DOHH2 (cell line): ENCODE data around the gene SESTD1.

Experiments used
- CTCF ChIP-seq: fragments of 200-600 bp; sonication (generic); IDR thresholded peaks from one replicate; pipeline ENCODE4 v1.5.1; 2014; ENCODE audit warnings: antibody characterized with exemption, mild to moderate bottlenecking, low read depth, low read length; ENCODE audit not compliant: poor library complexity, severe bottlenecking
- EZH2phosphoT487 ChIP-seq: fragments of 200-600 bp; sonication (generic); IDR thresholded peaks from 2 replicates; pipeline ENCODE4 v1.6.1; 2017; ENCODE audit warnings: borderline replicate concordance, mild to moderate bottlenecking, antibody characterized with exemption, low read length, moderate library complexity, mixed read lengths

- TF ChIP-seq CTCF (no peak), EZH2phosphoT487 (no peak)
These were observed 194.9 kb downstream of the SESTD1 start for GRCh38 chr2:179069685-179070084.
